ENCODE results near the gene PDCD5. TPM values are rescaled to one million over a fixed set of nuclear protein-coding genes. Genes with fewer than 3 reads are reported as not detected.
"Not testable (repeated sequence)": the region's sequence is repeated elsewhere in the genome, so short reads cannot be mapped to it uniquely, and the experiment has no call there.

PDCD5 gene
- total RNA-seq (124 TPM), polyA plus RNA-seq (ENCODE audit: insufficient read depth in 1 of 8, insufficient read length in 8 of 8, low replicate concordance in 1 of 8) (100 to 1,000 TPM; 109 to 134 (median 115) TPM)
- long read RNA-seq, donor 1, transcript PDCD5-207 (6 exons, 699 nt), result major isoform, 28 of 31 reads
- long read RNA-seq, donor 1, partial matches to known transcripts, result 0 of 31 reads
- long read RNA-seq, donor 1, other reads (novel, unspliced or antisense), result 0 of 31 reads
- long read RNA-seq, donor 2, transcript PDCD5-207 (6 exons, 699 nt), result major isoform, 7 of 8 reads
- long read RNA-seq, donor 2, partial matches to known transcripts, result 0 of 8 reads
- long read RNA-seq, donor 2, other reads (novel, unspliced or antisense), result 0 of 8 reads
- long read RNA-seq, donor 3, transcript PDCD5-207 (6 exons, 699 nt), result major isoform, 43 of 51 reads
- long read RNA-seq, donor 3, partial matches to known transcripts, result 0 of 51 reads
- long read RNA-seq, donor 3, other reads (novel, unspliced or antisense), result 0 of 51 reads
- long read RNA-seq, donor 4, transcript PDCD5-204 (6 exons, 601 nt), result minor isoform, 5 of 46 reads
- long read RNA-seq, donor 4, transcript PDCD5-207 (6 exons, 699 nt), result major isoform, 37 of 46 reads
- long read RNA-seq, donor 4, partial matches to known transcripts, result 0 of 46 reads
- long read RNA-seq, donor 4, other reads (novel, unspliced or antisense), result 0 of 46 reads
- long read RNA-seq, donor 5, transcript PDCD5-204 (6 exons, 601 nt), result minor isoform, 5 of 142 reads
- long read RNA-seq, donor 5, transcript PDCD5-207 (6 exons, 699 nt), result major isoform, 120 of 142 reads
- long read RNA-seq, donor 5, partial matches to known transcripts, result 12 of 142 reads
- long read RNA-seq, donor 5, other reads (novel, unspliced or antisense), result 0 of 142 reads
- long read RNA-seq, donor 6, transcript PDCD5-207 (6 exons, 699 nt), result major isoform, 136 of 186 reads
- long read RNA-seq, donor 6, transcript PDCD5-204 (6 exons, 601 nt), result minor isoform, 8 of 186 reads
- long read RNA-seq, donor 6, transcript PDCD5-203 (4 exons, 1,799 nt), result minor isoform, 6 of 186 reads
- long read RNA-seq, donor 6, partial matches to known transcripts, result 32 of 186 reads
- long read RNA-seq, donor 6, other reads (novel, unspliced or antisense), result 0 of 186 reads
- long read RNA-seq, donor 7, transcript PDCD5-207 (6 exons, 699 nt), result major isoform, 81 of 104 reads
- long read RNA-seq, donor 7, partial matches to known transcripts, result 12 of 104 reads
- long read RNA-seq, donor 7, other reads (novel, unspliced or antisense), result 0 of 104 reads
- long read RNA-seq, donor 8, transcript PDCD5-207 (6 exons, 699 nt), result major isoform, 44 of 80 reads
- long read RNA-seq, donor 8, transcript PDCD5-204 (6 exons, 601 nt), result minor isoform, 9 of 80 reads
- long read RNA-seq, donor 8, partial matches to known transcripts, result 22 of 80 reads
- long read RNA-seq, donor 8, other reads (novel, unspliced or antisense), result 0 of 80 reads
- long read RNA-seq, donor 9, transcript PDCD5-207 (6 exons, 699 nt), result major isoform, 59 of 68 reads
- long read RNA-seq, donor 9, partial matches to known transcripts, result 5 of 68 reads
- long read RNA-seq, donor 9, other reads (novel, unspliced or antisense), result 0 of 68 reads
- long read RNA-seq, donor 10, transcript PDCD5-207 (6 exons, 699 nt), result major isoform, 91 of 156 reads
- long read RNA-seq, donor 10, transcript PDCD5-203 (4 exons, 1,799 nt), result minor isoform, 12 of 156 reads
- long read RNA-seq, donor 10, transcript PDCD5-205 (4 exons, 480 nt), result minor isoform, 5 of 156 reads
- long read RNA-seq, donor 10, partial matches to known transcripts, result 40 of 156 reads
- long read RNA-seq, donor 10, other reads (novel, unspliced or antisense), result 0 of 156 reads
- long read RNA-seq, donor 11, transcript PDCD5-207 (6 exons, 699 nt), result major isoform, 64 of 85 reads
- long read RNA-seq, donor 11, partial matches to known transcripts, result 11 of 85 reads
- long read RNA-seq, donor 11, other reads (novel, unspliced or antisense), result 0 of 85 reads

- H3K36me3 ChIP-seq (ENCODE audit: control insufficient read depth, insufficient read depth, low read length), result peaks cover 20% of the 10 kb centered on the region
- peak; percentile 98 for DNase-seq
- peaks cover 10% of the 10 kb centered on the region for H3K4me1 ChIP-seq (ENCODE audit: control insufficient read depth, insufficient read depth, low read length)
- H3K27ac ChIP-seq (ENCODE audit: low read length), result peak within 1 kb of the TSS; percentile 82
- no peaks in the 10 kb centered on the region for H3K9me3 ChIP-seq (replicated peaks; ENCODE audit: control insufficient read depth, low read depth, low read length)
- WGBS (ENCODE audit: insufficient coverage), result under 1% methylated on average over 81 of the region's 81 CpGs
- H3K27me3 ChIP-seq (ENCODE audit: control insufficient read depth, insufficient read depth, low read length), result no peaks in the 10 kb centered on the region
- H3K4me3 ChIP-seq (ENCODE audit: low read length), result peak within 1 kb of the TSS; percentile 90
These were observed at the start of gene PDCD5 for GRCh38 chr19:32580901-32581704. PDCD5 (plus strand) TSS chr19:32581190; CDS start chr19:32581262, 72 bp downstream.

DNA sequence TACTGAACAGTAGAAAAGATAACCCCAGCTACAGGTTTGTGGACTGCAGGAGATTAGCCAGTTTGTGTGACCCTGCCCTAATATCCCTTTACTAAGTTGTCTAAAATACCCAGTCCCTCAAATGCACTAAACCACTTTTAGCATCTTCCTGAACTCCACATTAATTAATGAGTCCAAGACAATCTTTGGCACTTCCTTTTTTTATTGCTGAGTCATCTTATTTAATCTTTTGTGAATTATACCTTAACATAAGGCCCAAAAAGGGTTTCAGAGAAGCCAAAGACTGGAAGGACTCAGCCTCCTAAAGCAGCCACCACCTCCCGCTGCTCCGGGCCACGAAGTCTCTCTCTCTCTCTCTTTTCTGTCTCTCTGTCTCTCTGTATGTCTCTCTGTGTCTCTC, 48.8 kb upstream of the PDCD5 start:
- Histone ChIP-seq H3K36me3 (ENCODE audit: control insufficient read depth, insufficient read depth, low read length) (no peaks in the 10 kb centered on the region), H3K4me1 (ENCODE audit: control insufficient read depth, insufficient read depth, low read length) (no peaks in the 10 kb centered on the region), H3K4me3 (ENCODE audit: low read length) (no peak overlapping the region), H3K27me3 (ENCODE audit: control insufficient read depth, insufficient read depth, low read length) (no peaks in the 10 kb centered on the region), H3K27ac (ENCODE audit: low read length) (no peak overlapping the region), H3K9me3 (replicated peaks; ENCODE audit: control insufficient read depth, low read depth, low read length) (peaks cover 7% of the 10 kb centered on the region)
- no peak for DNase-seq
- WGBS (ENCODE audit: insufficient coverage), result 91% methylated on average over 3 of the region's 3 CpGs

GRCh38 chr19:32537580-32537979, 43.4 kb upstream of the PDCD5 start:
- H3K36me3 ChIP-seq (ENCODE audit: control insufficient read depth, insufficient read depth, low read length), result no peaks in the 10 kb centered on the region
- H3K4me1 ChIP-seq (ENCODE audit: control insufficient read depth, insufficient read depth, low read length), result no peaks in the 10 kb centered on the region
- H3K4me3 ChIP-seq (ENCODE audit: low read length), result no peak overlapping the region
- DNase-seq, result no peak
- 100% methylated on average over 1 of the region's 5 CpGs for WGBS (ENCODE audit: insufficient coverage)
- H3K27ac ChIP-seq (ENCODE audit: low read length), result no peak overlapping the region
- no peaks in the 10 kb centered on the region for H3K9me3 ChIP-seq (replicated peaks; ENCODE audit: control insufficient read depth, low read depth, low read length)
- H3K27me3 ChIP-seq (ENCODE audit: control insufficient read depth, insufficient read depth, low read length), result no peaks in the 10 kb centered on the region

- H3K4me3 ChIP-seq (ENCODE audit: low read length), result no peak overlapping the region
- no peaks in the 10 kb centered on the region for H3K4me1 ChIP-seq (ENCODE audit: control insufficient read depth, insufficient read depth, low read length)
- WGBS (ENCODE audit: insufficient coverage), result 81% methylated on average over 9 of the region's 12 CpGs
- no peak for DNase-seq
- no peaks in the 10 kb centered on the region for H3K36me3 ChIP-seq (ENCODE audit: control insufficient read depth, insufficient read depth, low read length)
- H3K27ac ChIP-seq (ENCODE audit: low read length), result no peak overlapping the region
- H3K27me3 ChIP-seq (ENCODE audit: control insufficient read depth, insufficient read depth, low read length), result no peaks in the 10 kb centered on the region
- H3K9me3 ChIP-seq (replicated peaks; ENCODE audit: control insufficient read depth, low read depth, low read length), result no peaks in the 10 kb centered on the region
These were observed 41.6 kb upstream of the PDCD5 start for GRCh38 chr19:32539240-32539916.

DNA sequence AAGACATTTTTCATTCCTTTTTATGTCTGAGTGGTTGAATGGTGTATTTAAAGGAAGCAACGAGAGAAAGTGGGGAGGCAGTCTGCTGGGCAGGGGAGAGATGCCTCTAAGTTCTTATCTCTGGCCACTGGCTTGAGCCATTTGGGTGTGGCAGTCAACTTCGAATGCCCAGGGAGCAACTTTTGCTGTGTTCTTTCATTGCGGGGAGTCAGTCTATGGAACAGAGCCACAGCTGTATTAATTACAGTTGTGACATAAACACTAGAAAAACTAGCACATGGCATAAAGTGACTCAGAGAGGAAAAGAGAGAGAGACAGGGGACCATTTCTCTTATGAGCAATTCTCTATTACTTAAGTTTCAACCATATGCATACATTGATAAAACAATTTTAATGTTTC, 40.4 kb upstream of the PDCD5 start:
- no peaks in the 10 kb centered on the region for H3K4me1 ChIP-seq (ENCODE audit: control insufficient read depth, insufficient read depth, low read length)
- no peak for DNase-seq
- H3K27me3 ChIP-seq (ENCODE audit: control insufficient read depth, insufficient read depth, low read length), result no peaks in the 10 kb centered on the region
- WGBS (ENCODE audit: insufficient coverage), result 33% methylated on average over 1 of the region's 3 CpGs
- no peak overlapping the region for H3K4me3 ChIP-seq (ENCODE audit: low read length)
- H3K9me3 ChIP-seq (replicated peaks; ENCODE audit: control insufficient read depth, low read depth, low read length), result no peaks in the 10 kb centered on the region
- no peaks in the 10 kb centered on the region for H3K36me3 ChIP-seq (ENCODE audit: control insufficient read depth, insufficient read depth, low read length)
- H3K27ac ChIP-seq (ENCODE audit: low read length), result no peak overlapping the region

DNA sequence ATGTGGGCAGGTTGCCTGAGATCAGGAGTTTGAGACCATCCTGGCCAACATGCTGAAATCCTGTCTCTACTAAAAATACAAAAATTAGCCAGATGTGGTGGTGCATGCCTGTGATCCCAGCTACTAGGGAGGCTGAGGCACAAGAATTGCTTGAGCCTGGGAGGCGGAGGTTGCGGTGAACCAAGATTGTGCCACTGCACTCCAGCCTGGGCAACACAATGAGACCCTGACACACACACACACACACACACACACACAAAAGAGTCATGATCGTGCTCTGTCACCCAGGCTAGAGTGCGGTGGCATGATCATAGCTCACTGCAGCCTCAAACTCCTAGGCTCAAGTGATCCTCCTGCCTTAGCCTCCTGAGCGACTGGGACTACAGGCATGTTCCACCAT, 39.6 kb upstream of the PDCD5 start:
- not testable (repeated sequence) for H3K4me1 ChIP-seq (ENCODE audit: control insufficient read depth, insufficient read depth, low read length); H3K4me3 ChIP-seq (ENCODE audit: low read length); H3K36me3 ChIP-seq (ENCODE audit: control insufficient read depth, insufficient read depth, low read length); H3K27me3 ChIP-seq (ENCODE audit: control insufficient read depth, insufficient read depth, low read length); DNase-seq; H3K9me3 ChIP-seq (replicated peaks; ENCODE audit: control insufficient read depth, low read depth, low read length); H3K27ac ChIP-seq (ENCODE audit: low read length)
- 80% methylated on average over 2 of the region's 5 CpGs for WGBS (ENCODE audit: insufficient coverage)

- Histone ChIP-seq H3K27me3 (ENCODE audit: control insufficient read depth, insufficient read depth, low read length) (no peaks in the 10 kb centered on the region), H3K9me3 (replicated peaks; ENCODE audit: control insufficient read depth, low read depth, low read length) (no peaks in the 10 kb centered on the region), H3K4me3 (ENCODE audit: low read length) (no peak overlapping the region), H3K27ac (ENCODE audit: low read length) (no peak overlapping the region), H3K36me3 (ENCODE audit: control insufficient read depth, insufficient read depth, low read length) (no peaks in the 10 kb centered on the region), H3K4me1 (ENCODE audit: control insufficient read depth, insufficient read depth, low read length) (no peaks in the 10 kb centered on the region)
- WGBS (ENCODE audit: insufficient coverage), result 64% methylated on average over 6 of the region's 8 CpGs
- DNase-seq, result no peak
These were observed 38.4 kb upstream of the PDCD5 start for GRCh38 chr19:32542477-32543108.

Data from muscle of leg (tissue), 16 donors.